Sigmoid colon (tissue), 3 donors: ENCODE results near the gene RNF215.

Source experiments
- POLR2A ChIP-seq, 2 donors: fragments of 450-650 bp; IDR thresholded peaks; one replicate each; pipeline ENCODE4 v1.6.1; 2016; ENCODE audit warnings: antibody characterized with exemption in 2 of 2, mild to moderate bottlenecking in 2 of 2, moderate library complexity in 2 of 2
- TF ChIP-seq, protein P1 (sequence below), 4 experiments: fragments of 450-650 bp in 3 of 4; fragments of 200-600 bp in 1 of 4; IDR thresholded peaks; one replicate each; pipeline ENCODE4 v1.5.1; 2016 to 2019; ENCODE audit warnings: antibody characterized with exemption in 4 of 4, mild to moderate bottlenecking in 3 of 4, moderate library complexity in 2 of 4

- TF ChIP-seq POLR2A (IDR thresholded peaks at IDR 0.05) = no peak
- TF ChIP-seq, protein P1, sequence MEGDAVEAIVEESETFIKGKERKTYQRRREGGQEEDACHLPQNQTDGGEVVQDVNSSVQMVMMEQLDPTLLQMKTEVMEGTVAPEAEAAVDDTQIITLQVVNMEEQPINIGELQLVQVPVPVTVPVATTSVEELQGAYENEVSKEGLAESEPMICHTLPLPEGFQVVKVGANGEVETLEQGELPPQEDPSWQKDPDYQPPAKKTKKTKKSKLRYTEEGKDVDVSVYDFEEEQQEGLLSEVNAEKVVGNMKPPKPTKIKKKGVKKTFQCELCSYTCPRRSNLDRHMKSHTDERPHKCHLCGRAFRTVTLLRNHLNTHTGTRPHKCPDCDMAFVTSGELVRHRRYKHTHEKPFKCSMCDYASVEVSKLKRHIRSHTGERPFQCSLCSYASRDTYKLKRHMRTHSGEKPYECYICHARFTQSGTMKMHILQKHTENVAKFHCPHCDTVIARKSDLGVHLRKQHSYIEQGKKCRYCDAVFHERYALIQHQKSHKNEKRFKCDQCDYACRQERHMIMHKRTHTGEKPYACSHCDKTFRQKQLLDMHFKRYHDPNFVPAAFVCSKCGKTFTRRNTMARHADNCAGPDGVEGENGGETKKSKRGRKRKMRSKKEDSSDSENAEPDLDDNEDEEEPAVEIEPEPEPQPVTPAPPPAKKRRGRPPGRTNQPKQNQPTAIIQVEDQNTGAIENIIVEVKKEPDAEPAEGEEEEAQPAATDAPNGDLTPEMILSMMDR (IDR thresholded peaks at IDR 0.05) = no peak
Measured at GRCh38 chr22:30354644-30355043, 32.6 kb downstream of the RNF215 start.
